NCI-H2171 (cell line): ENCODE measurements around the gene PGM5.
"Not testable (repeated sequence)": the region's sequence is repeated elsewhere in the genome, so short reads cannot be mapped to it uniquely, and the experiment has no call there.

Experiments used
- DNase-seq: peaks from one replicate; lab custom pipeline; 2025; lab: John Stamatoyannopoulos, UW

Gene PGM5

DNA sequence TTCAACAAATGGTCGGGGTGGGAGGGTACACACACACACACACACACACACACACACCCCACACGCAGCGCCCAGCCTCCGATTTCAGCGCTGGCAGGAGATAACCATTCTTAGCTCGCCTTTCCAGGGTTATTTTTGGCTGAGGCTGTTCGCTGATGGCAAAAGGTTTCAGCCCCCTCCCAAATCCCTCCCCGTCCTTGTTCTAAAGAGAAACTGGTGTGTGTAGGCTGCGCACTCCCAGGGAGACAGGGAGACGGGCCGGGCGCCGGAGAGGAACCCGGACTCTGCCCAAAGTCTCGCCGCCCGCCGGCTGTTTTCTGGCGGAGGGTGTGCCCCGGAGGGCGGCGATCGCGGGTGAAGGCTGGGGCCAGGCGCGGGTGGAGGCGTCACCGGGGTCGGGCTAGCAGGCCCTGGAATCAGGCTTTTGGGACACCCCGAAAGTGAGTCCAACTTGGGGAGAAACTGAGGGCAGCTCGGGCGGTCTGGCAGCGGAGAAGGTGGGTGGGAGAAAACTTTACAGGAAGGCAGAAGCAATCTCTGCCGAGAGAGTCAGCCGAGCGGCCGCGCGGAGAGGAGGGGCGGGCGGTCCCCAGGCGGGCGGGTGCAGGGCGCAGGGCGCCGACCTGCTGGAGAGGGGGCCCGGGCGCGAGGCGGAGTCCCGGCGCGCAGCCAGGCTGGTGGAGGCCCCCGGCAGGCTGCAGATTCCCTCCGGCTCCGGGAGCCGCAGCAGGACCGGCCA lies at the start of gene PGM5:
PGM5 (plus strand) TSS at position 232 of the 739 bp plus-strand sequence. CDS start 517 bp downstream, outside the sequence.
- DNase-seq, result not testable (repeated sequence)

DNA sequence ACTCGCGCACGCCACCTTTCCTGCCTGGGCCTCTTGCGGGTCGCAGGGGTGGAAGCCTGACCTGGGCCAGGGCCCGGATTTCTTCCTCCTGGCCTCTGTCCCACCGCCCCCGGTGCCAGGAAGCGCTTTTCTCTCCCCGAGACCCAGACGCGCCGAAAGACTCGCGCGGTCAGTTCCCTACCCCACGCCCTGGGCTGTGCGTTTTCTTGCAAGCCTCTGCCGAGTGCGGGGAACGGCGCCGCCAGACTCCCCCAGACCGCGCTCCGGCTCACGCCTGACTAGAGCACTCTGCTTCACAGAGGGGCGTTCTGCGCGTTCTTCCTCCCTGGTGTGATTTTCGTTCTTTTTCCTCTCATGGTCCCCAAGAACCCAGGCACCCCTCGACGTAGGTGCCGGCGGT lies 49.3 kb upstream of the PGM5 start:
- DNase-seq, result not testable (repeated sequence)

DNA sequence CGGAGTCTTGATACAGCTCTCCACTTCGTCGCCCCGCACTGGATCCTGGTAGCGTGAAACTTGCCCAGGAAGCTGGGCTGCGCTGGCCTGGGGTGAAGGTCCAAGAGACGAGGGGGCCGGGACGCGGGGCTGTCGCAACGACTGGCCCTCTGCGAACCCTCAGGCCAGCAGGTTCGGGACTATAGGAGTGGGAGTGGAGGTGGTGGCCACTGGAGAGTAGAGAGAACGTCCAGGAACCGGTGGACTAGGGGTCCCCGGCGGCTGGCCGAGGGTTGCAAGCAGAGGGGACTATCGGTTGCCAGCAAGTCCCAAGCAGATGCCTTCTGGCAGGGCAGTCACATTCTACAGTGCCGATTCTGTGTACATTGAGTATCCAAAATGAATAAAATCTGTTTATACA lies 48.8 kb upstream of the PGM5 start:
- DNase-seq, result not testable (repeated sequence)

DNA sequence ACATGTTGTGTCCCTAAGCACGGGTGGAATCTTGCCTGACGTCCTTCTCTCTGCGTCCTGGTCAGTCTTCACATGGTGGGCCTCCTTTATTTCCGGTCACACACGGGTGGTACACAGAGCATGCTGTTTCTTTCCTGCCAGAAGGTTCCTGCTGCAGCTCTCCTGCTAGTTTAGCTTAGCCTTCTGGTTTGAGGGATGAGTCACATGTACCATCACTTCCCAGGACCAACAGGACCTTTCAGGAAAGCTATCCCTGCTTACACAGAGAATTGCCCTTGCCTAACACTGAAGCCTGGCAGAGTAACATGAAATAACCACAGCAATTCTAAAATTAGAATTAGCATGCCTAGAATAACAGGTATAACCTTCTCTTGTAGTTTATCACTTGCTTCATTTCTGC lies 45.2 kb upstream of the PGM5 start:
- DNase-seq, result not testable (repeated sequence)

DNA sequence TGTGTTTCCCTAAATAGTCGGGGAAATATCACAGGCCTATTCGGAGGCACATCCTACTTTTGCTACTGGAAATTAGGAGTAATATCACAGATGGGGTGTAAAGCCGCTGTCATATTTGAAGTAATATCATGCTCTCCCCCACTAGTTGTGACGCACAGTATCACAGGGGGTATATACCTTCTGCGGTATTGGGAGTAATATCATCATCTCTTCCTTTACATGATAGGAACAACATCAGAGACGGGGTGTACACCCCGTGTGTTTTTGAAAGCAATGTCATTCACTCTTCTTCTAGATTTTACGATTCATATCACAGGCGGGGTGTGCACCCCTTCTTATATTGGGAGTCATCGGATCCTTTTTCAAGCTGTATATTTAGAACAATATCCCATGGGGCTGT lies 38.2 kb upstream of the PGM5 start:
- DNase-seq, result not testable (repeated sequence)

DNA sequence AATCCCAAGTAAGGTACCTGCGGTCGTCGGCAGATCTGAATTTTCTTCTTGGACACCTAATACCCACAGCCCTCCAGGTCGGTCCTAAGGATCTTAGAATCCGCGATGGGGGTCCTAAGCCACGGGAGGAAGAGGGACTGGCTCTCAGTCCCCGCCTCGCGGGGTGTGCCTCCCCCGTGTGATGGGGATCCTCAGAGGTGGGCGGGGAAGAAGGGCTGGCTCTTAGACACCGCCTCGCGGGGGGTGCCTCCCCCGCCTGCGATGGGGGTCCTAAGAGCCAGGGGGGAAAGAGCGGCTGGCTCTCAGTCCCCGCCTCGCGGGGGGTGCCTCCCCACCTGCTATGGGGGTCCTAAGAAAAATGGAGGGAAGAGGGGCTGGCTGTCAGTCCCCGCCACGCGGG lies 32.7 kb upstream of the PGM5 start:
- not testable (repeated sequence) for DNase-seq

DNA sequence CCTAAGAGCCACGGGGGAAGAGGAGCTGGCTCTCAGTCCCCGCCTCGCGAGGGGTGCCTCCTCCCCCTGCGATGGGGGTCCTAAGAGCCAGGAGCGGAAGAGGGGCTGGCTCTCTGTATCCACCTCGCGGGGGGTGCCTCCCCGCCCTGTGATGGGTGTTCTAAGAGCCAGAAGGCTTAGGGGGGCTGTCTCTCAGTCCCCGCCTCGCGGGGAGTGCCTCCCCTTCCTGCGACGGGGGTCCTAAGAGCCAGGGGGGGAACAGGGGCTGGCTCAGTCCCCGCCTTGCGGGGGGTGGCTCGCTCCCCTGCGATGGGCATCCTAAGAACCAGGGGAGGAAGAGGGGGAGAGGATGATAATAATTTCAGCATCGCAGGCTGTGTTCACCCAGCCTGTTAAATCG lies 31.9 kb upstream of the PGM5 start:
- not testable (repeated sequence) for DNase-seq

DNA sequence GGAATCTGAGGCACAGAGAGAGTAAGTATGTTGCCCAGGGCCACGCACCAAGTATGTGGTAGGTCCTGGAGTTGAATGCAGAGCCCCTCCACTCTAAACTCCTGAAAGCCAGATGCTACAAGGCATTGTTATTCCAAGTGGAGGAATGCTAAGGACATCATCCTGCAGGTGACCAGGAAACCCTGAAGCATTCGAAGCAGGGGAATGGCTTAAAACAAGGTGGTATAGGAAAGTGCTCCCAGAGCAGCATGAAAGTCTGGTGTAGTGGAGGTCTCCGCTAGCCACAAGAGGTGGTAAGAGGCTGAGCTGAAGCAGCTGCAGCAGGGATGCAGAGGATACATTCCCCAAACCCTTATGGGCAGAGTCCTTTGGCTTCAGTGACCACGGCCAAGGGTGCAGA lies 27.3 kb upstream of the PGM5 start:
- DNase-seq, result not testable (repeated sequence)

DNA sequence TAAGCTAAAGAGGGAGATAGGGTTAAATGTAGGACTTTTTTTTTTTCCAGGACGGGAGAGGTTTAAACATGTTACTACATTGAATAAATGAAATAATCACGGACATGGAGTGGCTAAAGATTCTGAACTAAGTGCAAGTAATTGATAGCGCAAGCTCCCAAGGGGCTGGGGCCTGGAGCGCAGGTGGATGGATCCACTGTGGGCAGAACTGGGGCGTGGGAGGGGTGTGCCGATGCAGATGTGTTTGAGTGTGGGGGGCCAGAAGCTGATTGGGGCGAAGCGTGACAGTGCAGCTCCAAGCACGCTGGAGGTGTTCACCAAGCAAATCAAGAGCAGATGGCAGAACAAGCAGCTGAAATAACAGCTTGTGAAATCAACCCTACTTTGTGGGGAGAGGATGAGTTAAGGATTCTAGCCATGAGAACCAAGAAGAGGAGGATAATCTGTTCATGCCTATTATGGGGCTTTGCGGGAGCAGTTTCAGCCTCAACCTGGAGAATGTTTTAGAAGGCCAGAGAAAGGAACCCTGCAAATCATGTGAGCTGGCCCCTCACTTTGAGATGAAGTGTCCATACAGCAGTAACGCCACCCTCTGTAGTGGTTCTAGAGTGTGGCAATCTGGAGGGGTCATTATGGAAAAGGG lies 25.8 kb upstream of the PGM5 start:
- DNase-seq, result not testable (repeated sequence)

DNA sequence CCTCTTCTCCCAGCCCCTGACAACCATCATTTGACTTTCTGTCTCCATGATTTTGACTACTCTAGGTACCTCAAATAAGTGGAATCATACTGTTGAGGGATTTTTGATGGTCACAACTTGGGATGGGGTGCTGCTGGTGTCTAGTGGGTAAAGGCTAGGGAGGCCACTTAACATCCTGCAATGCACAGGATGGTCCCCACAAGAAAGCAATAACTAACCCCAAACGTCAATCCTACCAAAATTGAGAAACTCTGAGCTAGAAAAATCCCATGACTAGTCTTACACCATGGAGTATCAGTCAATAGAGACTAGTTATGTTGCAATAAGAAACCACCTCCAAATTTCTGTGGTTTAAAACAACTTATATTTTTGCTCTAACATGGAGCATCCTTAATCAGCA lies 24.3 kb upstream of the PGM5 start:
- DNase-seq, result not testable (repeated sequence)

DNA sequence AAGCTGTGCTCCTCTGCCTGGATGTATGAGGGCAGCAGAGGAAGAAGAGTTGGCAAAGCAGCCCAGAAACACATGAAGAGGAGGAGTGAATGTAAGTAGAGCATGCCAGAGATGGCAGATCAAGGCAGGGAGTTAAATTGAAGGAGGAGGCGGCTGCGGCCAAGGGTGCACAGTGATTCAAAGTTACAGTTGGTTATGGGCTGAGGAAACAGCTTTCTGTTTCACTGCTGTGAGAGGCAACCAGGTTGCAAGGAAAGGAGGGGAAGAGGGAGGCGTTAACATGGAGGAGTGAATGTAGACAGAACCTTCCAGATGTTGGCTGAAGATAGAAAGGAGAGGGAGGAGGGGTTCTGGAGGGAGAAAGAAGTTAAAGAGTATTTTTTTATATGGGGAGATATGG lies 20.5 kb upstream of the PGM5 start:
- not testable (repeated sequence) for DNase-seq

DNA sequence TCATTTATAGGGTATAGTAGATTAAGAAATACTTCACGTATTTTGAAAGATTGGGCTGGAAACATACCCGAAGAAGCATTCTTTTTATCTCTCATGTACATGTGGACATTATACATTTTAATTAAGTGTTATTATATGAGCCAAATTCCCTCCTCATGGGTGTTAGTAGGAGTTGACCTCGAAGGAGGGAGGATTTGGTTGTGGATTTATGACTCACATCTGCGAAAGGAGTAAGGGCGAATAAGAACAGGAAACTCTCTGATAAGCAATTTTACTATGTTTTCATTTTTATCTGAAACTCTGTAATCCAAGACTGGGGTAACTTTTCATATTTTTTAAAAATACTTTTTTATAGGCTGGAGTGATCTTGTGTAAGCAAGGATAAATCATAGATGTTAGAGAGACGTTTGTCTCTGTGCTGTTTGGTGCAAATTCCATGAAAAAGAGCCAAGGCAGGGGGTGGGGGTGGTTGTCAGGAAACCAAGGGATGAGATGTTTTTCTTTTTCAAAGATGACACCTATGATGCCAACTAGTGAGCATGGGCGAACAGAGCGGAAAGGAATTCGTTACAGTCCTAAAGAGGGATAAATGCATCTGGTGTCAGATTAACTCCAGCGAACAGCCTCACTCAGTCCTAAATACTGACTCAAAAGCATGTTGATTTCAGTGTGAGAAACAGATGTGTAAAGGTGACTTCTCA lies 19.6 kb upstream of the PGM5 start:
- DNase-seq, result not testable (repeated sequence)

DNA sequence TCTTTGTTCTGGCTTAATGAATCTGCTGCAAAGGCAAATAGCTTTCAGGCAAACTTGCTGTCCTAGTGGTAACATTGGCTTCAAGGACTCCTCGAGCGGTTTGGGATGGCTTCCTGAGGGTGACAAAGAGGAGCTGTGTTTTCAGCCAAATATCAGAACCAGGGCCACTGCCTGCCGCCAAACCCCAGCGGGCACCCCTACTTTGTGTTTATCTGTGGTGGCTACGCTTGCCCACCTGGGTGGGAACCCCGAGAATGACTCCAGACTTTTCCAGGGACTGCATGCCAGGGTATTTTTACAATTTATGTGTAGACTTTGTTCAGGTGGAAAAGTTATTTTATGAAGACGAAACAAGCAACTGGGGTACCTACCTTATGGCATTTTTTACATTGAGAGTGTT lies 18.4 kb upstream of the PGM5 start:
- DNase-seq, result not testable (repeated sequence)

DNA sequence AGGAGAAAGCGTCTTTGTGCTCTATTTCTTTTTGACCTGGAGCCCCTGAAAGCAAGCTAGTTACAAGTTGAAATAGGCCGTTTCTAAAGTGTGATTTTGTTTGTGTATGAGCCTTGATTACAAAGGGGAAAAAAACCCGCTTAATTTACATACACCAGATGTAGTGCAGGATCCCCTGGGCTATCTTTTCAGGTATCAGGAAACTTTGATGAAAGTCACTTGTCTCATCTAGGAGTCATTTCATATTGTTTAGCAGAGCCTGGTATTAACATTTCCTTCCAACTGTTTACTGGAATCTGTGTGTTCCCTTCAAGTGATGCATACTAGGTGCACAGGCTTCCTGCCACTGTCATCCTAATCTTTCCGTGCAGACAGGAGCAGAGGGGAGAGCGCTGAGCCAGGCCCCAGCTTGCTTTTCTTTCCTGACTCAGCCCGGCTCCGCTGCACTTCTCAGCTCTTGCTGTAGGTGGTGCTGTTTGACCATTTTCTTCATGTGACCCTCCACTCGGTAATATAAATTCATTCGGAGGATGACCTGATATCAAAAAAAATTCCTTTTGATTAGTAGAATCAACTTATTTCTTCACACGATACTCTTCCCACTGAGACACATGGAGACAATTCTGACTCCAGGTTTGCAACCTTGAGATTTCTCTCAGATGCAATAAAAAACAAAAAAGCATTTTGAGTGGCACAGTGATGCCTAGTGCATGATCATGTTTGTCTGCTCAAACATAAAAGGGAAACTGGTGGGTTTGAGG lies 14.0 kb upstream of the PGM5 start:
- not testable (repeated sequence) for DNase-seq

DNA sequence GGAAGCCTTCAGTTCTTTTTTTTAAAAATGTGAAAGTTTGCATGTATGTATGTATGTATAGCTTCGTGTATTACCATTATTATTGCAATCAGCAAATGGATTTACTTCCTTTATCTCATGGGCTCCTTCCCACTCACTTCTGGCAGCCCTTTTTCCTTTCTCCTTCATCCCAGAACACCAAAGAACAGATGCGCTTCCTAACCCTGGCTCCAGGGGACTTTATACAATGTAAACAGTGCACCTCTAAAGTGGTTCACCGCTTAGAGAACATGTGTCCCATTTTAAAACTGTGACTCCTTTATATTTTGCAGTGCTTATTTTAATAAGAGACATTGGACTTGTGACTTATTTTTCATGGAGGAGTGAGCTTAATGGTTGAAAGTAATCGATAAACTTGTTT lies 13.2 kb upstream of the PGM5 start:
- DNase-seq, result not testable (repeated sequence)

DNA sequence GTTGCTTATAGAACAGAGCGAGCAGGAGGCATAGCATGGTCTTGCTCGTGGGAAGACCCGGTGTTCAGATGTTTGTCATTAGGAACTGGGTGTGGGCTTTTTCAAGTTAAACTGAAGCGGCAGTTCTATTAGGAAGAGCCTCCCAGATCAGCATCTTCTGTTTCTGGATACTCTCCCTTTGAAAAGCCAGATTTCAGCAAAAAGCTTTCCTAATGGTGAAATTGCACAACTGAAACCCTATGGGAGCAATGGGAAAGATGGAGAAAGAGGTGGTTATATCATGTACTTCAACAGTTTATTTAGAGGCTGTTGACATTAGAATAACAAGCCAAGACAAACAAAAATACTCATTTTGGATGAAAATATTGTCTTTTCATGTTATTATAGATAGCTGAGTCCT lies 12.4 kb upstream of the PGM5 start:
- not testable (repeated sequence) for DNase-seq

DNA sequence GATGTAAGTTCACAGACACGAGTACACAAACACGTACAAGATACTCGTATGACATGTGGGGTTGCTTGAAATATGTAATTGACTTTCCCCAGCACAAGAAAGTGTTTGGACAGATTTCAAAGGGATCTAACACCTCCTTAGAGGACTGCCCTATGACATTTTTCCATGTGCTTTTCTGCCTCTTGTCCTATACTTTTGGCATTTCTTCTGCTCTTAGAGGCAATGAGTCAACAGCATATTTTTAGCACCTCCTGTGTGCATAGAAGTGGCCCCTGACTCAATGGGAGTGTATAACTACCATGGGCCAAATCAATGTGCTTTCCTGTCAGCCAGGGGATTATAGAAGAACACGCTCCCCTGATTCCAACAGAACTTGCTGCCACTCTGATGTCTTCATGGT lies 4.7 kb upstream of the PGM5 start:
- DNase-seq, result not testable (repeated sequence)

DNA sequence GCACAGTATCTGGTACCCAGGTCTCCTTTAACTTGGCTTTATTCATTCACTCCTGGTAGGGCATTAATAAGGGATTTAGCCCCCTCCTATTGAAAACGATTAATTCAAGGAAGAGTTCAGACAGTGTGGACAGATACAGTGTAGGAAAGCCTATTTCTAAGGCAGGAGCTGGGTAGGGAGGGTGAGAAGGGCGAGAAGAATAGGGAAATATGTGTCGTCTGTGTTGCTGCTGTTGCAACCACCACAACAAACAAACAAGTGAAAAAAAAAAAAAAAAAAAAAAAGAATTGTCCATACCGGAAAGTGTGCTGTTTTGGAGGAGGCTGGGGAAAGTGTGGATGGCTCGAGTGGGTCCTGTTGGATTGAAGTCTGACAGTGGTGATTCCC lies 425 bp upstream of the PGM5 start:
- not testable (repeated sequence) for DNase-seq

DNA sequence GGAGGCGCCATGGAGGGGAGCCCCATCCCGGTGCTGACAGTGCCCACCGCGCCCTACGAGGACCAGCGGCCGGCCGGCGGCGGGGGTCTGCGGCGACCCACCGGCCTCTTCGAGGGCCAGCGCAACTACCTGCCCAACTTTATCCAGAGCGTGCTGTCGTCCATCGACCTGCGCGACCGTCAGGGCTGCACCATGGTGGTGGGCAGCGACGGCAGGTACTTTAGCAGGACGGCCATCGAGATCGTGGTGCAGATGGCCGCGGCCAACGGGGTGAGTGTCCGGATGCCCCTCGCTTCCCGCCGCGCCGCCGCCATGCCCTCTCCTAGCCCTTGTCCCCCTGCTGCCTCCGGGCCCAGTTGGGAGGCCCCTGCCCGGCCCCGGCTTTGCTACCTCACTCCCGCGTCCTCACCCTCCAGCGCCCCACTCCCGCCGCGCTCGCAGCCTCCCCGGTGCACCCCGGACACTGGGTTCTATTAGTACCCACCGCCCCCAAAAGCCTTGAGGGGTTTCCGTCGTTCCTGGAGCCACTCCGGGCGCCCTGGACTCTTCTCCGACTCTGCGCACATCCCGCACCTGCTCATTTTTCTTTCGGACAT lies 806 bp downstream of the PGM5 start:
- DNase-seq, result not testable (repeated sequence)

DNA sequence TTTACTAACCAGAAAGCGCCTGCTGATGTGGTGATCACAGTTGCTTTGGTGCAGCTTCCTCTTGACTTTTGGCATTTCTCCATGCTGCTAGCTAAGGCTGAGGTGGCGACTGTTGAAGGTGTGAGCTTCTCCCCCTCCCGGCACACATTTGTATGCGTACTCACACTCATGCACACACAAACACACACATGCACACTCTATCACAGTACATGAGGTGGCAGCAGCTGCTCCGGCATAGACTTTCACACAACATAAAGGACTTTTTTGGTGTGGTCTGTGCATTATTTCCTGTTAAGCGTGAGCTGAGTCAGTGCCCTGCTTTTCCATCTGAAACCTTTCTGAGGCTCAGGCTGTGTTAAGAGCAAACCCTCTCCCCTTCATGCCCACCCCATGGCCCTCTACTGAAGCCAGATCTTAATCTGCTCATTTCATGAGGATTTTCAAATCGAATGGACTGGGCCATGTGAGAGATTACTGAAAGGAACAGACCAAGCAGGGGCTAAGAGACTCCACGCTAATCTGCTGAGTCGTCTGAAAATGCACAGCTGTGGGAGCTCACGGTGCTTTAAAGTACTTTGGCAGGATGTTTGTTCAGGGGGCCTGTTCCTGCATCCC lies 10.6 kb downstream of the PGM5 start:
- DNase-seq, result not testable (repeated sequence)

DNA sequence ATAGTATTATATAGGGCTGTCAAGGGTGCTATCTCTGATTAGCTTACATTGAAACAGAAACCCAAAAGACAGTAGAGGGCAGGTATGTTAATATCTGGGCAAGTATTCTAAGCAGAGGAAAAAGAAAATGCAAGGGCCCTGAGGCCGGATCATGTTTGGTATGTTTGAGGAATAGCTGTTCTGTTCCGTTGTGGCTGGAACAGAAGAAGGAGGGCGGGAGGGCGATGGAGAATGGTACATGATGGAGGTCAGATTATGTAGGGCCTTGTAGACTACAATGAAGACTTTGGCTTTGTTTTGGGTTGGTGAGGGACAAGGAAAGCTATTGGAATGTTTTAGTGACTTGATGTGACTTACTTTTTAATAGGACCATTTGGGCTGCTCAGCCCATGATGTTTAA lies 19.4 kb downstream of the PGM5 start:
- not testable (repeated sequence) for DNase-seq
